ENCODE measurements around the gene GSDME.

Gene GSDME

GRCh38 chr7:24709585-24710360 lies 47.5 kb downstream of the GSDME start:
- TF ChIP-seq EGR1 (IDR thresholded peaks at IDR 0.05), result no peak
- TF ChIP-seq RAD21 (IDR thresholded peaks at IDR 0.05; ENCODE audit: low read depth), result no peak
- no peak for TF ChIP-seq TEAD4 (IDR thresholded peaks at IDR 0.05)
- TF ChIP-seq USF1 (IDR thresholded peaks at IDR 0.05), result no peak
- TF ChIP-seq REST (IDR thresholded peaks at IDR 0.05; ENCODE audit: low read depth), result no peak
- TF ChIP-seq TAF1 (IDR thresholded peaks at IDR 0.05; ENCODE audit: low read depth), result no peak
- TF ChIP-seq NFIC (IDR thresholded peaks at IDR 0.05), result no peak
- TF ChIP-seq CREB1 (IDR thresholded peaks at IDR 0.05; ENCODE audit: low read depth), result no peak

- TF ChIP-seq EP300 (IDR thresholded peaks at IDR 0.05; ENCODE audit: borderline replicate concordance) (no peak), REST (IDR thresholded peaks at IDR 0.05; ENCODE audit: low read depth) (no peak), MAX (IDR thresholded peaks at IDR 0.05) (no peak), RAD21 (IDR thresholded peaks at IDR 0.05; ENCODE audit: low read depth) (no peak), TCF12 (IDR thresholded peaks at IDR 0.05; ENCODE audit: low read depth) (no peak), TAF1 (IDR thresholded peaks at IDR 0.05; ENCODE audit: low read depth) (no peak), EGR1 (IDR thresholded peaks at IDR 0.05) (no peak), YY1 (IDR thresholded peaks at IDR 0.05; ENCODE audit: low read depth) (no peak), TEAD4 (IDR thresholded peaks at IDR 0.05) (no peak), ZBTB7A (IDR thresholded peaks at IDR 0.05; ENCODE audit: low read depth) (no peak), FOXM1 (IDR thresholded peaks at IDR 0.05; ENCODE audit: borderline replicate concordance, low read depth) (no peak), CREB1 (IDR thresholded peaks at IDR 0.05; ENCODE audit: low read depth) (no peak)
Observed at GRCh38 chr7:24709051-24709450, 48.2 kb downstream of the GSDME start.

- TF ChIP-seq CREB1 (IDR thresholded peaks at IDR 0.05; ENCODE audit: low read depth), result no peak
- TF ChIP-seq NFIC (IDR thresholded peaks at IDR 0.05), result no peak
- no peak for TF ChIP-seq ZBTB7A (IDR thresholded peaks at IDR 0.05; ENCODE audit: low read depth)
- no peak for TF ChIP-seq REST (IDR thresholded peaks at IDR 0.05; ENCODE audit: low read depth)
- no peak for TF ChIP-seq EP300 (IDR thresholded peaks at IDR 0.05; ENCODE audit: borderline replicate concordance)
- no peak for TF ChIP-seq TCF12 (IDR thresholded peaks at IDR 0.05; ENCODE audit: low read depth)
- TF ChIP-seq RAD21 (IDR thresholded peaks at IDR 0.05; ENCODE audit: low read depth), result no peak
- TF ChIP-seq CEBPB (IDR thresholded peaks at IDR 0.05), result no peak
- TF ChIP-seq TAF1 (IDR thresholded peaks at IDR 0.05; ENCODE audit: low read depth), result no peak
- TF ChIP-seq MAX (IDR thresholded peaks at IDR 0.05), result no peak
- TF ChIP-seq EGR1 (IDR thresholded peaks at IDR 0.05), result no peak
- no peak for TF ChIP-seq YY1 (IDR thresholded peaks at IDR 0.05; ENCODE audit: low read depth)
Observed at GRCh38 chr7:24707988-24708615, 49.2 kb downstream of the GSDME start.

GRCh38 chr7:24706211-24707170 lies 50.8 kb downstream of the GSDME start:
- TF ChIP-seq EP300 (IDR thresholded peaks at IDR 0.05; ENCODE audit: borderline replicate concordance) (no peak), FOXM1 (IDR thresholded peaks at IDR 0.05; ENCODE audit: borderline replicate concordance, low read depth) (no peak), MAX (IDR thresholded peaks at IDR 0.05) (no peak), RAD21 (IDR thresholded peaks at IDR 0.05; ENCODE audit: low read depth) (no peak), NFIC (IDR thresholded peaks at IDR 0.05) (no peak), CEBPB (IDR thresholded peaks at IDR 0.05) (no peak), USF1 (IDR thresholded peaks at IDR 0.05) (no peak), CREB1 (IDR thresholded peaks at IDR 0.05; ENCODE audit: low read depth) (no peak), TAF1 (IDR thresholded peaks at IDR 0.05; ENCODE audit: low read depth) (no peak), TCF12 (IDR thresholded peaks at IDR 0.05; ENCODE audit: low read depth) (no peak)

All from Ishikawa (cell line).